HG03159 (cell line): Measurements from ENCODE around the gene CES4A.
"Not testable (repeated sequence)": the region's sequence is repeated elsewhere in the genome, so short reads cannot be mapped to it uniquely, and the experiment has no call there.

ENCODE experiments used
- ATAC-seq: cut with Tn5 transposase; IDR thresholded peaks from one replicate; pipeline ENCODE4 v1.9.1; 2021; ENCODE audit warnings: mild to moderate bottlenecking, moderate library complexity; ENCODE audit not compliant: unreplicated experiment

Gene CES4A

DNA sequence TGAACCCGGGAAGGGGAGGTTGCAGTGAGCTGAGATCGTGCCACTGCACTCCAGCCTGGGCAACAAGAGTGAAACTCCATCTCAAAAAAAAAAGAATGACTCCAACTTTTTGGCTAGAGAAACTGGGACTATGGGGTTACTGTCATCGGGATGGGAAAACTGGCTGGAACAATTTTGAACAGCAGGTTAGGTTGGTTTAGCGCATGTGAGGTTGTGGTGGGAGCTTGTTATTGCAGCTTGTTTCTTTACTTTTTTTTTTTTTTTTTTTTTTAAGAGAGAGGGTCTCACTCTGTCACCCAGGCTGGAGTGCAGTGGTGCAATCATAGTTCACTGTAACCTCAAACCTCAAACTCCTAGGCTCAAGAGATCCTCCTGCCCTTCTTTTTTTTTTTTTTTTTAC lies 53.1 kb downstream of the CES4A start:
- ATAC-seq, result not testable (repeated sequence)

- ATAC-seq, result no peak
Measured at GRCh38 chr16:67043420-67043819, 55.0 kb downstream of the CES4A start.

GRCh38 chr16:67050796-67051195 lies 62.4 kb downstream of the CES4A start:
- ATAC-seq, result no peak

GRCh38 chr16:67052399-67052798 lies 64.0 kb downstream of the CES4A start:
- no peak for ATAC-seq

- no peak for ATAC-seq
Measured at GRCh38 chr16:67053767-67054334, 65.5 kb downstream of the CES4A start.

- no peak for ATAC-seq
Measured at GRCh38 chr16:67054901-67055300, 66.5 kb downstream of the CES4A start.

GRCh38 chr16:67055712-67056487 lies 67.5 kb downstream of the CES4A start:
- ATAC-seq, result no peak
